HG02678 (cell line): ENCODE measurements around the gene CRHR2.

Source experiments
- ATAC-seq: cut with Tn5 transposase; IDR thresholded peaks from one replicate; pipeline ENCODE4 v1.9.1; 2021; ENCODE audit warnings: mild to moderate bottlenecking, moderate library complexity; ENCODE audit not compliant: unreplicated experiment

CRHR2 gene

GRCh38 chr7:30633223-30633622 is 49.0 kb downstream of the CRHR2 start:
- no peak for ATAC-seq

- peak; percentile 75 for ATAC-seq
These were observed 51.3 kb downstream of the CRHR2 start for GRCh38 chr7:30630986-30631385.

- ATAC-seq: no peak
These were observed 55.2 kb downstream of the CRHR2 start for GRCh38 chr7:30627026-30627425.

GRCh38 chr7:30625283-30625682 is 57.0 kb downstream of the CRHR2 start:
- ATAC-seq: no peak

GRCh38 chr7:30618961-30619360 is 63.3 kb downstream of the CRHR2 start:
- ATAC-seq: no peak

GRCh38 chr7:30618080-30618676 is 64.1 kb downstream of the CRHR2 start:
- ATAC-seq: no peak

GRCh38 chr7:30617359-30617758 is 64.9 kb downstream of the CRHR2 start:
- no peak for ATAC-seq

GRCh38 chr7:30616318-30616717 is 65.9 kb downstream of the CRHR2 start:
- no peak for ATAC-seq

GRCh38 chr7:30613366-30614325 is 68.6 kb downstream of the CRHR2 start:
- no peak for ATAC-seq

GRCh38 chr7:30612658-30613265 is 69.5 kb downstream of the CRHR2 start:
- no peak for ATAC-seq

- ATAC-seq: no peak
These were observed 76.4 kb downstream of the CRHR2 start for GRCh38 chr7:30605832-30606231.

GRCh38 chr7:30604901-30605300 is 77.4 kb downstream of the CRHR2 start:
- ATAC-seq: no peak
